IMR-90 (cell line): ENCODE data around the gene SAMD9. TPM values are rescaled to one million over a fixed set of nuclear protein-coding genes. Genes with fewer than 3 reads are reported as not detected.

Source experiments
- ATAC-seq: fragments of 200-7000 bp; cut with Tn5 transposase; 2 replicates; pipeline ENCODE4 v1.9.1; 2020; ENCODE audit warnings: low read depth, mild to moderate bottlenecking, moderate library complexity
- BruUV-seq: library from RNA; stranded (reverse); fragments of 400-500 nt; replicated peaks from 2 replicates; lab custom pipeline; 2021; lab: Mats Ljungman, UMichigan
- CTCF ChIA-PET: fragments of 300-600 bp; formaldehyde crosslinking; extraction: SDS; loops from one replicate; lab custom pipeline; 2021; ENCODE audit warnings: antibody characterized with exemption; lab: Yijun Ruan, JAX
- POLR2A ChIA-PET: fragments of 300-600 bp; sonication (Branson Sonifier 250); formaldehyde crosslinking; loops from one replicate; lab custom pipeline; 2022; ENCODE audit warnings: antibody characterized with exemption; ENCODE audit not compliant: unreplicated experiment; lab: Charles Lee
- DNase-seq: peaks from one replicate; pipeline ENCODE4 v3.0.0; 2013
- H2AFZ ChIP-seq: replicated peaks from 2 replicates; pipeline ENCODE3; 2013; ENCODE audit warnings: low read length, mild to moderate bottlenecking; ENCODE audit not compliant: poor library complexity
- H2AK5ac ChIP-seq: 2 replicates; pipeline ENCODE4 v1.6.1; 2013; ENCODE audit warnings: low read depth, low read length, inconsistent platforms
- H2AK9ac ChIP-seq: replicated peaks from 2 replicates; pipeline ENCODE3; 2013; ENCODE audit warnings: mild to moderate bottlenecking, low read depth, low read length, moderate library complexity; ENCODE audit not compliant: poor library complexity
- H2BK120ac ChIP-seq: 2 replicates; pipeline ENCODE4 v1.6.1; 2013; ENCODE audit warnings: low read depth, low read length, inconsistent platforms
- H2BK15ac ChIP-seq: 3 replicates; pipeline ENCODE4 v1.6.1; 2013; ENCODE audit warnings: low read depth, low read length, inconsistent platforms
- H2BK20ac ChIP-seq: 2 replicates; pipeline ENCODE4 v1.6.1; 2013; ENCODE audit warnings: low read depth, mild to moderate bottlenecking, inconsistent platforms, low read length, moderate library complexity
- H2BK5ac ChIP-seq: 2 replicates; pipeline ENCODE4 v1.6.1; 2013; ENCODE audit warnings: mild to moderate bottlenecking, low read depth, low read length, inconsistent platforms; ENCODE audit not compliant: poor library complexity, severe bottlenecking
- H3K14ac ChIP-seq: replicated peaks from 2 replicates; pipeline ENCODE4 v1.6.1; 2013; ENCODE audit warnings: low read depth, low read length, inconsistent platforms
- H3K18ac ChIP-seq: 2 replicates; pipeline ENCODE4 v1.6.1; 2013; ENCODE audit warnings: low read depth, low read length, control low read depth
- H3K23ac ChIP-seq: 2 replicates; pipeline ENCODE4 v1.6.1; 2013; ENCODE audit warnings: low read depth, low read length, inconsistent platforms
- H3K27ac ChIP-seq: 2 replicates; pipeline ENCODE4 v1.5.1; 2013; ENCODE audit warnings: mild to moderate bottlenecking, control low read depth, low read length; ENCODE audit not compliant: insufficient read depth
- H3K27me3 ChIP-seq: 2 replicates; pipeline ENCODE4 v1.6.1; 2013; ENCODE audit warnings: low read length; ENCODE audit not compliant: control insufficient read depth, insufficient read depth
- H3K36me3 ChIP-seq: 2 replicates; pipeline ENCODE4 v1.6.1; 2013; ENCODE audit warnings: low read length, mixed read lengths; ENCODE audit not compliant: control insufficient read depth, insufficient read depth
- H3K4ac ChIP-seq: 2 replicates; pipeline ENCODE4 v1.6.1; 2013; ENCODE audit warnings: low read depth, low read length, inconsistent platforms
- H3K4me1 ChIP-seq: 2 replicates; pipeline ENCODE4 v1.6.1; 2013; ENCODE audit warnings: low read length, mixed read lengths; ENCODE audit not compliant: control insufficient read depth, insufficient read depth
- H3K4me2 ChIP-seq: 2 replicates; pipeline ENCODE4 v1.6.1; 2013; ENCODE audit warnings: low read depth, mild to moderate bottlenecking, control low read depth, low read length, moderate library complexity
- H3K4me3 ChIP-seq: 2 replicates; pipeline ENCODE4 v1.5.1; 2013; ENCODE audit warnings: low read depth, mild to moderate bottlenecking, control low read depth, low read length, moderate library complexity; ENCODE audit not compliant: insufficient read depth
- H3K56ac ChIP-seq: 2 replicates; pipeline ENCODE4 v1.6.1; 2013; ENCODE audit warnings: low read length, inconsistent platforms; ENCODE audit not compliant: insufficient read depth; ENCODE audit errors: extremely low read depth
- H3K79me1 ChIP-seq, 2 experiments: 2 replicates each; pipeline ENCODE4 v1.6.1; 2013; ENCODE audit warnings: low read length in 2 of 2, inconsistent platforms in 1 of 2, low read depth in 1 of 2
- H3K9ac ChIP-seq: 2 replicates; pipeline ENCODE4 v1.6.1; 2013; ENCODE audit warnings: low read depth, low read length, control low read depth
- H3K9me1 ChIP-seq: 2 replicates; pipeline ENCODE4 v1.6.1; 2013; ENCODE audit warnings: low read length, inconsistent platforms; ENCODE audit not compliant: insufficient read depth
- H3K9me3 ChIP-seq: 2 replicates; pipeline ENCODE4 v1.6.1; 2013; ENCODE audit warnings: low read length; ENCODE audit not compliant: control insufficient read depth, insufficient read depth
- H4K20me1 ChIP-seq: 2 replicates; pipeline ENCODE4 v1.6.1; 2013; ENCODE audit warnings: low read length, inconsistent platforms; ENCODE audit not compliant: insufficient read depth
- H4K5ac ChIP-seq: 2 replicates; pipeline ENCODE4 v1.6.1; 2013; ENCODE audit warnings: mild to moderate bottlenecking, low read depth, low read length, control low read depth
- H4K8ac ChIP-seq, 2 experiments: 2 replicates each; pipeline ENCODE4 v1.6.1; 2013; ENCODE audit warnings: low read depth in 2 of 2, low read length in 2 of 2, control low read depth in 1 of 2, inconsistent platforms in 1 of 2
- H4K91ac ChIP-seq: 2 replicates; pipeline ENCODE4 v1.6.1; 2013; ENCODE audit warnings: low read depth, low read length, inconsistent platforms; ENCODE audit not compliant: insufficient read depth
- CTCF ChIP-seq: conservative IDR thresholded peaks from 2 replicates; pipeline ENCODE4 v1.5.1; 2012; ENCODE audit warnings: mild to moderate bottlenecking, low read depth, low read length, improper control_type of control experiment
- RFX5 ChIP-seq: IDR thresholded peaks from 2 replicates; pipeline ENCODE4 v1.8.0; 2012; ENCODE audit warnings: low read depth, mild to moderate bottlenecking, low read length, moderate library complexity
- WGBS, 2 experiments: methylation state at CpG; one replicate each; pipeline versions ENCODE4 v1.1.5 to v1.1.7; 2013; ENCODE audit warnings: missing lambda C conversion rate in 2 of 2; ENCODE audit not compliant: insufficient read length in 1 of 2; ENCODE audit errors: extremely low coverage in 2 of 2; 5-methylcytosine and 5-hydroxymethylcytosine counted together
- dilution Hi-C: fragments of 300-500 bp; cut with HindIII; formaldehyde crosslinking; loops from one replicate; pipeline ENCODE4 v1.14.3; 2018; ENCODE audit warnings: low sequenced_read_pairs; ENCODE audit not compliant: unreplicated experiment
- in situ Hi-C: fragments of 300-500 bp; cut with MboI; formaldehyde crosslinking; loops from 3 replicates; pipeline ENCODE4 v1.14.3; 2019; ENCODE audit warnings: low sequenced_read_pairs, inconsistent platforms, mixed read lengths
- intact Hi-C: fragments of 100-400 bp; cut with micrococcal nuclease; formaldehyde crosslinking; loops from 2 replicates; pipeline ENCODE4 v1.10.0; 2022
- polyA plus RNA-seq, 3 experiments: library from polyadenylated mRNA; depleted of rRNA; stranded (reverse); fragments of >200 nt; gene quantifications; 2 replicates each; pipeline ENCODE4 v1.2.3, GENCODE V29; 2012; ENCODE audit warnings: low replicate concordance in 1 of 3
- total RNA-seq: library from RNA; depleted of rRNA; stranded (reverse); fragments of >200 nt; gene quantifications from 2 replicates; pipeline ENCODE4 v1.2.3, GENCODE V29; 2012

The SAMD9 gene
- total and polyA plus RNA-seq, 2 of the 4 experiments (the other 2 are of a cell fraction) = 1.9 to 9.5 TPM

GRCh38 chr7:93146036-93146435 is 28.3 kb upstream of the SAMD9 start:
- no peak overlapping the region for H3K4ac ChIP-seq
- H3K4me3 ChIP-seq = no peak overlapping the region
- H3K9ac ChIP-seq = no peak overlapping the region
- ChIA-PET CTCF (interaction anchor here (0.7 kb wide), 1 partner anchor 570 kb away, joined by 3 read pairs; no protein-coding TSS in a partner anchor), POLR2A (interaction anchor here (1.0 kb wide), 1 partner anchor 28 kb away, joined by 3 read pairs; the partner anchor contains the start of gene SAMD9)
- H3K4me1 ChIP-seq = peaks cover 7% of the 10 kb centered on the region; the same call in 1 of the 2 replicates
- no peak overlapping the region for H4K5ac ChIP-seq
- H4K8ac ChIP-seq = no peak overlapping the region
- H4K91ac ChIP-seq = no peak overlapping the region
- in situ Hi-C loops = no loop called here
- H2AK9ac ChIP-seq = no peak overlapping the region
- no peaks in the 10 kb centered on the region for H4K20me1 ChIP-seq
- H2BK20ac ChIP-seq = no peak overlapping the region
- H3K23ac ChIP-seq = no peak overlapping the region
- no peak overlapping the region for H3K4me2 ChIP-seq
- H3K18ac ChIP-seq = no peak overlapping the region
- H2BK120ac ChIP-seq = no peak overlapping the region
- 33% methylated on average over 1 of the region's 1 CpG; no CpG with 5 or more reads in 1 of the 2 experiments for WGBS, 2 experiments
- no TSS peak for BruUV-seq
- dilution Hi-C loops = no loop called here
- no peaks in the 10 kb centered on the region for H3K27me3 ChIP-seq
- DNase-seq (no peak), ATAC-seq (no peak)
- H3K9me3 ChIP-seq = no peaks in the 10 kb centered on the region
- no peak overlapping the region for H3K27ac ChIP-seq
- no peak overlapping the region for H3K14ac ChIP-seq
- H3K9me1 ChIP-seq = no peaks in the 10 kb centered on the region
- no peak overlapping the region for H3K56ac ChIP-seq
- peaks cover 1% of the 10 kb centered on the region; the same call in 1 of the 2 replicates for H3K36me3 ChIP-seq
- intact Hi-C loops = loop anchor here (2.0 kb wide), 1 partner anchor 31 kb away; no protein-coding TSS in a partner anchor
- H2BK15ac ChIP-seq = no peak overlapping the region
- no peak overlapping the region for H2AFZ ChIP-seq
- 0 out of 4 replicates have a peak, but pooled peaks cover 0 to 5% of the 10 kb centered on the region in 2 experiments for H3K79me1 ChIP-seq
- no peak overlapping the region for H2AK5ac ChIP-seq
- no peak for TF ChIP-seq RFX5
- TF ChIP-seq CTCF = no peak
- no peak overlapping the region for H2BK5ac ChIP-seq
